CD4-positive, alpha-beta T cell (primary cell): Measurements from ENCODE around the gene TFEB. TPM values are rescaled to one million over a fixed set of nuclear protein-coding genes. Genes with fewer than 3 reads are reported as not detected.
A peak's percentile ranks its signal among the peaks of the same experiment; 100 is the strongest.

Experiments
- ATAC-seq: fragments of 200-7000 bp; cut with Tn5 transposase; one replicate; pipeline ENCODE4 v1.10.0; 2022; ENCODE audit warnings: mild to moderate bottlenecking; ENCODE audit not compliant: poor library complexity
- CTCF ChIA-PET: fragments of 350-600 bp; sonication (Branson Sonifier 250); formaldehyde crosslinking; loops from one replicate; lab custom pipeline; 2021; ENCODE audit warnings: antibody characterized with exemption, inconsistent platforms; lab: Charles Lee
- POLR2A ChIA-PET: fragments of 350-600 bp; sonication (Branson Sonifier 250); formaldehyde crosslinking; loops from one replicate; lab custom pipeline; 2021; ENCODE audit warnings: antibody characterized with exemption, inconsistent platforms; lab: Charles Lee
- DNase-seq, 14 experiments: peaks; one replicate each; pipeline ENCODE4 v3.0.0-alpha.2; 2013 to 2020; ENCODE audit warnings: mixed read lengths in 2 of 14
- H3K27ac ChIP-seq, 2 donors: one replicate each; pipeline versions ENCODE4 v1.5.1 to v1.7.0; 2013; ENCODE audit warnings: low read length in 2 of 2, low read depth in 1 of 2, mild to moderate bottlenecking in 1 of 2
- H3K27me3 ChIP-seq, 2 experiments: 1 replicate in 1 of 2; 2 replicates in 1 of 2; pipeline versions ENCODE4 v1.6.1 to v1.7.0; 2013; ENCODE audit warnings: low read length in 2 of 2, control low read depth in 1 of 2, mild to moderate bottlenecking in 1 of 2, moderate library complexity in 1 of 2; ENCODE audit not compliant: insufficient read depth in 2 of 2, control insufficient read depth in 1 of 2
- H3K36me3 ChIP-seq: one replicate; pipeline ENCODE4 v1.6.1; 2013; ENCODE audit warnings: low read length, control low read depth; ENCODE audit not compliant: insufficient read depth
- H3K4me1 ChIP-seq: one replicate; pipeline ENCODE4 v1.6.1; 2013; ENCODE audit warnings: low read length, control low read depth; ENCODE audit not compliant: insufficient read depth
- H3K4me3 ChIP-seq: one replicate; pipeline ENCODE4 v1.5.1; 2013; ENCODE audit warnings: mild to moderate bottlenecking, low read length, moderate library complexity
- H3K9me3 ChIP-seq, 2 experiments: 1 replicate in 1 of 2; 2 replicates in 1 of 2; pipeline versions ENCODE4 v1.6.1 to v1.7.0; 2013; ENCODE audit warnings: low read length in 2 of 2, mild to moderate bottlenecking in 2 of 2, control low read depth in 1 of 2, moderate library complexity in 1 of 2; ENCODE audit not compliant: control insufficient read depth in 1 of 2, insufficient read depth in 1 of 2
- H3K27ac Mint-ChIP-seq: one replicate; pipeline ENCODE4 v1.8.0; 2020; ENCODE audit warnings: mixed read lengths
- H3K27me3 Mint-ChIP-seq: one replicate; pipeline ENCODE4 v1.8.0; 2021; ENCODE audit warnings: mixed read lengths
- H3K36me3 Mint-ChIP-seq: one replicate; pipeline ENCODE4 v1.8.0; 2021; ENCODE audit warnings: low read depth, mixed read lengths
- H3K4me1 Mint-ChIP-seq: one replicate; pipeline ENCODE4 v1.8.0; 2021; ENCODE audit warnings: low read depth, mixed read lengths
- H3K4me3 Mint-ChIP-seq: one replicate; pipeline ENCODE4 v1.8.0; 2020; ENCODE audit warnings: mild to moderate bottlenecking, mixed read lengths
- H3K9me3 Mint-ChIP-seq: one replicate; pipeline ENCODE4 v1.8.0; 2020; ENCODE audit warnings: mixed read lengths
- CTCF ChIP-seq: fragments of 200-600 bp; IDR thresholded peaks from one replicate; pipeline ENCODE4 v1.8.0; 2022; ENCODE audit warnings: antibody characterized with exemption, mild to moderate bottlenecking
- intact Hi-C, 2 experiments: fragments of 100-400 bp; cut with DNase I in 1 of 2; cut with micrococcal nuclease in 1 of 2; formaldehyde crosslinking; loops; one replicate each; pipeline versions ENCODE4 v1.15.1 to v1.9.0; 2023 to 2025; cut with DNase I, micrococcal nuclease
- total RNA-seq, 174 experiments: library from RNA in 2 of 174; stranded (reverse) in 2 of 174; gene quantifications; one replicate each; pipeline ENCODE4 v1.2.3 and lab custom pipeline; 2021 to 2026

TFEB gene
- total RNA-seq, 2 experiments from 2014 or later: 23.8 to 24.1 TPM

- Mint-ChIP-seq H3K4me1 (peaks cover 12% of the 10 kb centered on the region), H3K36me3 (peaks cover 6% of the 10 kb centered on the region), H3K27ac (no peak overlapping the region), H3K27me3 (peaks cover under 1% of the 10 kb centered on the region), H3K9me3 (no peaks in the 10 kb centered on the region), H3K4me3 (peak overlapping the region; percentile 66)
- DNase-seq (peak; percentile 42 to 81 (median 61)), ATAC-seq (peak; percentile 71)
- peak; percentile 69 for TF ChIP-seq CTCF
- Histone ChIP-seq H3K4me1 (peaks cover 20% of the 10 kb centered on the region), H3K9me3 (no peaks in the 10 kb centered on the region), H3K27me3 (no peaks in the 10 kb centered on the region), H3K27ac (no peak overlapping the region), H3K36me3 (peaks cover 19% of the 10 kb centered on the region), H3K4me3 (no peak overlapping the region)
- intact Hi-C loops: loop anchor here in 1 of 2 experiments (2.0 to 10.0 kb wide), 3 partner anchors 245 to 377 kb away; no protein-coding TSS in a partner anchor
- POLR2A ChIA-PET: no interaction called here
- CTCF ChIA-PET: interaction anchor here (0.6 kb wide), 2 partner anchors 9 to 79 kb away, joined by 3 to 4 read pairs; no protein-coding TSS in a partner anchor
These were observed 53.3 kb downstream of the TFEB start for GRCh38 chr6:41682056-41682477.

- Histone ChIP-seq H3K36me3 (peaks cover 11% of the 10 kb centered on the region), H3K4me1 (peaks cover 20% of the 10 kb centered on the region), H3K27ac (no peak overlapping the region), H3K4me3 (no peak overlapping the region), H3K27me3 (no peaks in the 10 kb centered on the region), H3K9me3 (no peaks in the 10 kb centered on the region)
- H3K27ac Mint-ChIP-seq: no peak overlapping the region
- H3K27me3 Mint-ChIP-seq: peaks cover 18% of the 10 kb centered on the region
- H3K4me3 Mint-ChIP-seq: no peak overlapping the region
- H3K4me1 Mint-ChIP-seq: peaks cover 12% of the 10 kb centered on the region
- CTCF ChIA-PET: no interaction called here
- peaks cover 4% of the 10 kb centered on the region for H3K36me3 Mint-ChIP-seq
- no peak for DNase-seq
- no peak for ATAC-seq
- POLR2A ChIA-PET: no interaction called here
- intact Hi-C loops: loop anchor here in 1 of 2 experiments (5.0 to 10.0 kb wide), 2 partner anchors 243 to 376 kb away; no protein-coding TSS in a partner anchor
- no peak for TF ChIP-seq CTCF
- no peaks in the 10 kb centered on the region for H3K9me3 Mint-ChIP-seq
These were observed 55.0 kb downstream of the TFEB start for GRCh38 chr6:41680182-41680965.

- H3K4me1 Mint-ChIP-seq: peaks cover 12% of the 10 kb centered on the region
- intact Hi-C loops: loop anchor here in 1 of 2 experiments (5.0 to 10.0 kb wide), 2 partner anchors 242 to 375 kb away; no protein-coding TSS in a partner anchor
- POLR2A ChIA-PET: no interaction called here
- no peak overlapping the region for H3K27ac Mint-ChIP-seq
- no peaks in the 10 kb centered on the region for H3K36me3 Mint-ChIP-seq
- no peak for DNase-seq
- TF ChIP-seq CTCF: no peak
- Histone ChIP-seq H3K9me3 (no peaks in the 10 kb centered on the region), H3K36me3 (peaks cover 5% of the 10 kb centered on the region), H3K4me3 (no peak overlapping the region), H3K27ac (no peak overlapping the region), H3K27me3 (no peaks in the 10 kb centered on the region), H3K4me1 (peaks cover 20% of the 10 kb centered on the region)
- no peaks in the 10 kb centered on the region for H3K9me3 Mint-ChIP-seq
- peaks cover 18% of the 10 kb centered on the region for H3K27me3 Mint-ChIP-seq
- CTCF ChIA-PET: no interaction called here
- no peak for ATAC-seq
- H3K4me3 Mint-ChIP-seq: no peak overlapping the region
These were observed 55.7 kb downstream of the TFEB start for GRCh38 chr6:41679696-41680095.
